ENCODE data around the gene KIZ.

KIZ gene

GRCh38 chr20:21269772-21270171 is 143.9 kb downstream of the KIZ start:
- DNase-seq (ENCODE audit: low read depth) = no peak

GRCh38 chr20:21270806-21271205 is 144.9 kb downstream of the KIZ start:
- no peak for DNase-seq (ENCODE audit: low read depth)

- no peak for DNase-seq (ENCODE audit: low read depth)
Observed at GRCh38 chr20:21272279-21272678, 146.4 kb downstream of the KIZ start.

GRCh38 chr20:21272679-21273078 is 146.8 kb downstream of the KIZ start:
- no peak for DNase-seq (ENCODE audit: low read depth)

- no peak for DNase-seq (ENCODE audit: low read depth)
Observed at GRCh38 chr20:21273755-21274386, 148.0 kb downstream of the KIZ start.

- no peak for DNase-seq (ENCODE audit: low read depth)
Observed at GRCh38 chr20:21278829-21279228, 152.9 kb downstream of the KIZ start.

- no peak for DNase-seq (ENCODE audit: low read depth)
Observed at GRCh38 chr20:21279706-21280521, 154.0 kb downstream of the KIZ start.

GRCh38 chr20:21280522-21281016 is 154.7 kb downstream of the KIZ start:
- DNase-seq (ENCODE audit: low read depth) = no peak

GRCh38 chr20:21286775-21287174 is 160.9 kb downstream of the KIZ start:
- no peak for DNase-seq (ENCODE audit: low read depth)

- no peak for DNase-seq (ENCODE audit: low read depth)
Observed at GRCh38 chr20:21288587-21289370, 162.9 kb downstream of the KIZ start.

GRCh38 chr20:21289651-21290050 is 163.8 kb downstream of the KIZ start:
- DNase-seq (ENCODE audit: low read depth) = no peak

GRCh38 chr20:21291026-21291425 is 165.1 kb downstream of the KIZ start:
- DNase-seq (ENCODE audit: low read depth) = no peak

GRCh38 chr20:21294755-21295154 is 168.9 kb downstream of the KIZ start:
- no peak for DNase-seq (ENCODE audit: low read depth)

Data from stimulated activated CD8-positive, alpha-beta memory T cell treated with anti-CD3 and anti-CD28 coated beads, Interleukin-15, amount 100 ng/mL, for 24 hours (primary cell).